PC-9 (cell line): ENCODE measurements around the gene CYP1A1. TPM values are rescaled to one million over a fixed set of nuclear protein-coding genes. Genes with fewer than 3 reads are reported as not detected.

Experiments used
- BruUV-seq: library from RNA; stranded (reverse); fragments of 400-500 nt; replicated peaks from 2 replicates; lab custom pipeline; 2021; lab: Mats Ljungman, UMichigan
- CTCF ChIA-PET: fragments of 300-600 bp; sonication (Branson Sonifier 250); formaldehyde crosslinking; loops from one replicate; lab custom pipeline; 2022; ENCODE audit warnings: antibody characterized with exemption; lab: Charles Lee
- POLR2A ChIA-PET: fragments of 300-600 bp; sonication (Branson Sonifier 250); formaldehyde crosslinking; loops from one replicate; lab custom pipeline; 2022; ENCODE audit warnings: antibody characterized with exemption; ENCODE audit not compliant: unreplicated experiment; lab: Charles Lee
- DNase-seq, 2 experiments: peaks; one replicate each; pipeline versions ENCODE4 v3.0.0 to v3.0.0-alpha.2; 2015 to 2022; ENCODE audit warnings: mixed read lengths in 1 of 2
- H2AFZ ChIP-seq: fragments of 200-600 bp; sonication (generic); 2 replicates; pipeline ENCODE4 v1.8.1; 2017; ENCODE audit warnings: antibody characterized with exemption
- H3F3A ChIP-seq: fragments of 200-600 bp; sonication (generic); 2 replicates; pipeline ENCODE4 v1.8.1; 2017; ENCODE audit warnings: antibody characterized with exemption, mild to moderate bottlenecking, low read depth; ENCODE audit not compliant: insufficient read depth
- H3K27ac ChIP-seq: fragments of 200-600 bp; sonication (generic); 2 replicates; pipeline ENCODE4 v1.6.1; 2016; ENCODE audit warnings: mixed run types
- H3K27me3 ChIP-seq: fragments of 200-600 bp; sonication (generic); 2 replicates; pipeline ENCODE4 v1.6.1; 2016; ENCODE audit warnings: low read depth, mixed run types; ENCODE audit not compliant: insufficient read depth
- H3K36me3 ChIP-seq: fragments of 200-600 bp; sonication (generic); 2 replicates; pipeline ENCODE4 v1.6.1; 2016; ENCODE audit warnings: low read depth, mixed run types
- H3K4me1 ChIP-seq: fragments of 200-600 bp; sonication (generic); replicated peaks from 2 replicates; pipeline ENCODE4 v1.6.1; 2016; ENCODE audit warnings: mixed run types; ENCODE audit not compliant: insufficient read depth
- H3K4me2 ChIP-seq: fragments of 200-600 bp; sonication (generic); 2 replicates; pipeline ENCODE4 v1.6.1; 2017; ENCODE audit warnings: mixed run types
- H3K4me3 ChIP-seq: fragments of 200-600 bp; sonication (generic); 2 replicates; pipeline ENCODE4 v1.6.1; 2016; ENCODE audit warnings: mixed run types
- H3K79me2 ChIP-seq: fragments of 200-600 bp; sonication (generic); 2 replicates; pipeline ENCODE4 v1.6.1; 2017; ENCODE audit warnings: low read depth, mixed run types
- H3K9me2 ChIP-seq: fragments of 200-600 bp; sonication (generic); 2 replicates; pipeline ENCODE4 v1.8.1; 2017; ENCODE audit warnings: mild to moderate bottlenecking; ENCODE audit not compliant: insufficient read depth
- H3K9me3 ChIP-seq: fragments of 200-600 bp; sonication (generic); 2 replicates; pipeline ENCODE4 v1.8.1; 2016; ENCODE audit warnings: low read depth; ENCODE audit not compliant: insufficient read depth
- H4K20me1 ChIP-seq: fragments of 200-600 bp; sonication (generic); 2 replicates; pipeline ENCODE4 v1.8.1; 2017; ENCODE audit not compliant: insufficient read depth
- CTCF ChIP-seq: fragments of 200-600 bp; sonication (generic); conservative IDR thresholded peaks from 2 replicates; pipeline ENCODE4 v1.6.1; 2017; ENCODE audit warnings: mixed run types, antibody characterized with exemption, mild to moderate bottlenecking, moderate library complexity
- EZH2 ChIP-seq: fragments of 200-600 bp; sonication (generic); IDR thresholded peaks from 2 replicates; pipeline ENCODE4 v1.8.0; 2017; ENCODE audit warnings: antibody characterized with exemption, low read depth
- intact Hi-C: fragments of 100-400 bp; cut with micrococcal nuclease; formaldehyde crosslinking; loops from one replicate; pipeline ENCODE4 v1.10.0; 2022; ENCODE audit not compliant: unreplicated experiment
- total RNA-seq: library from RNA; stranded (reverse); gene quantifications from 2 replicates; pipeline ENCODE4 v1.2.3, GENCODE V29; 2021

Gene CYP1A1
- total RNA-seq, 1 experiment from 2014 or later, result 0.39 TPM

- no peak overlapping the region for H3K27ac ChIP-seq
- TF ChIP-seq EZH2, result no peak
- no peak for TF ChIP-seq CTCF
- BruUV-seq, result no TSS peak
- intact Hi-C loops, result no loop called here
- no peaks in the 10 kb centered on the region for H3K4me1 ChIP-seq
- DNase-seq, result no peak
- H3K79me2 ChIP-seq, result no peaks in the 10 kb centered on the region
- H3K4me2 ChIP-seq, result no peak overlapping the region
- peaks cover 4% of the 10 kb centered on the region; the same call in 1 of the 2 replicates for H3F3A ChIP-seq
- H2AFZ ChIP-seq, result no peak overlapping the region
- POLR2A ChIA-PET, result no interaction called here
- no peak overlapping the region for H3K4me3 ChIP-seq
- CTCF ChIA-PET, result no interaction called here
- no peaks in the 10 kb centered on the region for H4K20me1 ChIP-seq
- no peaks in the 10 kb centered on the region for H3K36me3 ChIP-seq
- no peaks in the 10 kb centered on the region for H3K9me3 ChIP-seq
- no peaks in the 10 kb centered on the region for H3K27me3 ChIP-seq
- H3K9me2 ChIP-seq, result no peaks in the 10 kb centered on the region
These were observed 2.4 kb upstream of the CYP1A1 start for GRCh38 chr15:74727727-74728126.

DNA sequence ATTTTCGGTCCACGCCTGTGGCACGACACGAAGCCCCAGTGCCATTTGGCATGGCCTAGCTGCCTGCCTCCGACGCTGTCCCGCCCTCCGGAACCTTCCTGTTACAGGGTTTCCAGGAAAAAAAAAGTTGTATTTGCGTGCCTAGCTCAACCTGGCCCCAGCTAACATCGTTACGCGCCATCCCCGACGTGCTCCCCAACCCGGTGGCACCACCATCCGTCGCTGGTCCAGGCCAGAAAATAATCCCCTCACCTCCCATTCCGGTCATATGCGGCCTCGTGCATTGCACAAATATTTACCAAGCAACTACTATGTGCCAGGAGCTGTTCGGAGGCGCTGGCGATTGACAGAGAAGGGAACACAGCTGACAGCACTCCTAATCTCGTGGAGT lies 1.4 kb upstream of the CYP1A1 start:
- no TSS peak for BruUV-seq
- Histone ChIP-seq H3K4me3 (peak overlapping the region; percentile 76; the same call in 1 of the 2 replicates), H2AFZ (no peak overlapping the region), H3K9me2 (no peaks in the 10 kb centered on the region), H3K9me3 (no peaks in the 10 kb centered on the region), H3K27ac (no peak overlapping the region), H3K4me2 (peak overlapping the region; percentile 88), H3K27me3 (no peaks in the 10 kb centered on the region), H3K79me2 (no peaks in the 10 kb centered on the region), H4K20me1 (no peaks in the 10 kb centered on the region), H3K4me1 (no peaks in the 10 kb centered on the region), H3F3A (peaks cover 4% of the 10 kb centered on the region; the same call in 1 of the 2 replicates), H3K36me3 (no peaks in the 10 kb centered on the region)
- TF ChIP-seq EZH2 (no peak), CTCF (no peak)
- intact Hi-C loops, result no loop called here
- DNase-seq, result no peak
- CTCF ChIA-PET, result interaction anchor here (0.6 kb wide), 1 partner anchor 42 kb away, joined by 4 read pairs; no protein-coding TSS in a partner anchor
- POLR2A ChIA-PET, result no interaction called here

DNA sequence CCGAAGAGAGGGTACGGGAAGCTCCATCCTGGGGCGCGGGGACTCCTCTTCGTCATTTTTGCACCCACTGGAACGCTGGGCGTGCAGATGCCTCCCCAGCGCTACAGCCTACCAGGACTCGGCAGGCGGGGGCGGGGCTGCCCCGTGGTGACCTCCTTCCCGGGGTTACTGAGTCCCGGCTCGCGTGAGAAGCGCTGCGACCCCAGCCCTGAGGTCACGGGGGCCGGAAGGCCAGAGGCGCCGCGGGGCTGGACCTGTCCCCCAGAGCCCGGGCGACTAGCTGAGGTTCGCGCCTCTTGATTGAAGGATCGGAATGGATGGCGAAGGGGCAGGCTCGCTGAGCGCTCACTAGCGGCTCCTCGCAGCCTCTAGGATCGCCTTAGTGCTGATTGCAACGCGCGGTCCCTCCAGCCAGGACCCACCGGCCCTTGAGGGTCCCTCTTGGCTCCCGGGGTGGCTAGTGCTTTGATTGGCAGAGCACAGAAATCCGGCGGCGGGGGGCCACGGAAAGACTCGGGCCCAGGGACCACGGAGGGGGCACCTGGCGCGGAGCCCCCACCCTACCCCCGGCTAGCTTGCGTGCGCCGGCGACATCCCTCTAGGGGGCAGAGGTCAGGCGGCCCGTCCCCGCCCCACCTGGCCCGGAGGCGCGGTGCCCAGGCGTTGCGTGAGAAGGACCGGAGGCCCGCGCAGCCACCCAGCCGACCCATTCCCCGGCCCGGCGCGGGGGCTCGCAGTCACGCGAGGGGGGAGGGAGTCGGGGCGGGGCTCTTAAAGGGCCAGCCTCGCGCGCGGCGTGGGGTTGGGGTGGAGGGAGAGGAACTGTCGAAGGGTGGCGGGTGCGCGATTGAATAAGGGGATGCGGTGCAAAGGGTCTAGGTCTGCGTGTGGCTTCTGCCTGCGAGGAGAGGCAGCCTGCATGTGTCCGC lies 781 bp upstream of the CYP1A1 start:
- BruUV-seq, result no TSS peak
- H2AFZ ChIP-seq, result peak overlapping the region; percentile 98
- no peak for TF ChIP-seq EZH2
- TF ChIP-seq CTCF, result no peak
- ChIA-PET POLR2A (interaction anchor here (0.7 kb wide), 1 partner anchor 145 kb away, joined by 3 read pairs; no protein-coding TSS in a partner anchor), CTCF (interaction anchor here (0.7 kb wide), 1 partner anchor 331 kb away, joined by 3 read pairs; no protein-coding TSS in a partner anchor)
- no peaks in the 10 kb centered on the region for H3K9me2 ChIP-seq
- H3K4me2 ChIP-seq, result peak overlapping the region; percentile 88
- intact Hi-C loops, result no loop called here
- peaks cover 4% of the 10 kb centered on the region; the same call in 1 of the 2 replicates for H3F3A ChIP-seq
- no peak overlapping the region for H3K27ac ChIP-seq
- H3K4me3 ChIP-seq, result peak overlapping the region; percentile 76
- H3K36me3 ChIP-seq, result no peaks in the 10 kb centered on the region
- no peaks in the 10 kb centered on the region for H3K27me3 ChIP-seq
- no peaks in the 10 kb centered on the region for H4K20me1 ChIP-seq
- no peaks in the 10 kb centered on the region for H3K4me1 ChIP-seq
- peak in 1 of 2 experiments; percentile 31 for DNase-seq
- H3K79me2 ChIP-seq, result no peaks in the 10 kb centered on the region
- H3K9me3 ChIP-seq, result no peaks in the 10 kb centered on the region
